Upper lobe of left lung (tissue), 4 donors: ENCODE results near the gene MAP2K5.

ENCODE experiments used
- POLR2A ChIP-seq, 4 donors: fragments of 450-650 bp; IDR thresholded peaks; one replicate each; pipeline ENCODE4 v1.5.1; 2016 to 2017; ENCODE audit warnings: antibody characterized with exemption in 4 of 4, mild to moderate bottlenecking in 2 of 4
- POLR2AphosphoS5 ChIP-seq, 2 donors: sonication (generic); formaldehyde crosslinking; IDR thresholded peaks; one replicate each; pipeline ENCODE4 v1.5.1; 2017; ENCODE audit warnings: antibody characterized with exemption in 2 of 2
- TF ChIP-seq, protein P1 (sequence below), 6 experiments: fragments of 450-650 bp in 4 of 6; fragments of 200-600 bp in 2 of 6; sonication (generic) in 2 of 6; IDR thresholded peaks; one replicate each; pipeline ENCODE4 v1.5.1; 2016 to 2019; ENCODE audit warnings: antibody characterized with exemption in 6 of 6

- TF ChIP-seq POLR2A (IDR thresholded peaks at IDR 0.05) (no peak), POLR2AphosphoS5 (IDR thresholded peaks at IDR 0.05) (no peak)
- TF ChIP-seq, protein P1, sequence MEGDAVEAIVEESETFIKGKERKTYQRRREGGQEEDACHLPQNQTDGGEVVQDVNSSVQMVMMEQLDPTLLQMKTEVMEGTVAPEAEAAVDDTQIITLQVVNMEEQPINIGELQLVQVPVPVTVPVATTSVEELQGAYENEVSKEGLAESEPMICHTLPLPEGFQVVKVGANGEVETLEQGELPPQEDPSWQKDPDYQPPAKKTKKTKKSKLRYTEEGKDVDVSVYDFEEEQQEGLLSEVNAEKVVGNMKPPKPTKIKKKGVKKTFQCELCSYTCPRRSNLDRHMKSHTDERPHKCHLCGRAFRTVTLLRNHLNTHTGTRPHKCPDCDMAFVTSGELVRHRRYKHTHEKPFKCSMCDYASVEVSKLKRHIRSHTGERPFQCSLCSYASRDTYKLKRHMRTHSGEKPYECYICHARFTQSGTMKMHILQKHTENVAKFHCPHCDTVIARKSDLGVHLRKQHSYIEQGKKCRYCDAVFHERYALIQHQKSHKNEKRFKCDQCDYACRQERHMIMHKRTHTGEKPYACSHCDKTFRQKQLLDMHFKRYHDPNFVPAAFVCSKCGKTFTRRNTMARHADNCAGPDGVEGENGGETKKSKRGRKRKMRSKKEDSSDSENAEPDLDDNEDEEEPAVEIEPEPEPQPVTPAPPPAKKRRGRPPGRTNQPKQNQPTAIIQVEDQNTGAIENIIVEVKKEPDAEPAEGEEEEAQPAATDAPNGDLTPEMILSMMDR (IDR thresholded peaks at IDR 0.05), result no peak
These were observed 64.2 kb downstream of the MAP2K5 start for GRCh38 chr15:67606742-67607141.
